AG09309 (cell line): ENCODE measurements around the gene STEAP3.

Experiments used
- DNase-seq: peaks from one replicate; pipeline ENCODE4 v3.0.0-alpha.2; 2010; ENCODE audit warnings: low read depth
- H3K4me3 ChIP-seq: 2 replicates; pipeline ENCODE4 v1.5.1; 2011; ENCODE audit warnings: mild to moderate bottlenecking, low read depth, low read length, moderate library complexity; ENCODE audit not compliant: control insufficient read depth
- CTCF ChIP-seq: IDR thresholded peaks from 2 replicates; pipeline ENCODE4 v1.5.1; 2011; ENCODE audit warnings: mild to moderate bottlenecking, low read depth, low read length, inconsistent platforms; ENCODE audit not compliant: insufficient read depth, control insufficient read depth; ENCODE audit errors: missing control alignments

STEAP3 gene

GRCh38 chr2:119260646-119261492 is 37.2 kb downstream of the STEAP3 start:
- DNase-seq, result no peak
- no peak overlapping the region for H3K4me3 ChIP-seq
- no peak for TF ChIP-seq CTCF

GRCh38 chr2:119261493-119262225 is 38.0 kb downstream of the STEAP3 start:
- DNase-seq, result no peak
- no peak overlapping the region for H3K4me3 ChIP-seq
- TF ChIP-seq CTCF, result no peak

- TF ChIP-seq CTCF, result no peak
- DNase-seq, result no peak
Measured at GRCh38 chr2:119263025-119263424, 39.4 kb downstream of the STEAP3 start.

GRCh38 chr2:119263656-119264055 is 40.0 kb downstream of the STEAP3 start:
- no peak for TF ChIP-seq CTCF
- no peak for DNase-seq

More at GRCh38 chr2:119263025-119263424, 39.4 kb downstream of the STEAP3 start:
- H3K4me3 ChIP-seq, result no peak overlapping the region

GRCh38 chr2:119264781-119265692 is 41.4 kb downstream of the STEAP3 start:
- H3K4me3 ChIP-seq, result no peak overlapping the region
- no peak for DNase-seq
- TF ChIP-seq CTCF, result peak; percentile 86

More at GRCh38 chr2:119263656-119264055, 40.0 kb downstream of the STEAP3 start:
- H3K4me3 ChIP-seq, result no peak overlapping the region

- no peak for TF ChIP-seq CTCF
- no peak for DNase-seq
- H3K4me3 ChIP-seq, result no peak overlapping the region
Measured at GRCh38 chr2:119265693-119266066, 42.0 kb downstream of the STEAP3 start.
